WTC11 (cell line): ENCODE measurements around the gene C10orf105. TPM values are rescaled to one million over a fixed set of nuclear protein-coding genes. Genes with fewer than 3 reads are reported as not detected.

Source experiments
- ATAC-seq: fragments of 200-7000 bp; cut with Tn5 transposase; 2 replicates; pipeline ENCODE4 v1.10.0; 2021; ENCODE audit warnings: mild to moderate bottlenecking, moderate library complexity
- CTCF ChIA-PET: fragments of 300-600 bp; sonication (Branson Sonifier 250); formaldehyde crosslinking; loops from one replicate; lab custom pipeline; 2021; ENCODE audit warnings: antibody characterized with exemption; lab: Charles Lee
- POLR2A ChIA-PET: fragments of 350-600 bp; sonication (Branson Sonifier 250); formaldehyde crosslinking; loops from one replicate; lab custom pipeline; 2021; ENCODE audit warnings: antibody characterized with exemption; lab: Charles Lee
- DNase-seq: peaks from one replicate; pipeline ENCODE4 v3.0.0; 2021; ENCODE audit warnings: low spot score
- H3K27ac Mint-ChIP-seq: 2 replicates; pipeline ENCODE4 v1.8.0; 2021; ENCODE audit warnings: mixed read lengths
- H3K27me3 Mint-ChIP-seq: 2 replicates; pipeline ENCODE4 v1.8.0; 2021; ENCODE audit warnings: low read depth, mild to moderate bottlenecking, moderate library complexity, mixed read lengths
- H3K36me3 Mint-ChIP-seq: 2 replicates; pipeline ENCODE4 v1.8.0; 2021; ENCODE audit warnings: mixed read lengths
- H3K4me1 Mint-ChIP-seq: 2 replicates; pipeline ENCODE4 v1.8.0; 2022; ENCODE audit warnings: mixed read lengths
- H3K4me3 Mint-ChIP-seq: 2 replicates; pipeline ENCODE4 v1.8.0; 2021; ENCODE audit warnings: mild to moderate bottlenecking, moderate library complexity, mixed read lengths
- H3K9me3 Mint-ChIP-seq: 2 replicates; pipeline ENCODE4 v1.8.0; 2021; ENCODE audit warnings: mixed read lengths
- CREB1 ChIP-seq: sonication (generic); formaldehyde crosslinking; IDR thresholded peaks from 2 replicates; pipeline ENCODE4 v1.8.0; 2023; ENCODE audit warnings: mild to moderate bottlenecking, missing genetic modification reagents
- CREM ChIP-seq: sonication (generic); formaldehyde crosslinking; IDR thresholded peaks from 2 replicates; pipeline ENCODE4 v1.8.1; 2022; ENCODE audit warnings: mild to moderate bottlenecking, missing genetic modification reagents, moderate library complexity
- FOXK1 ChIP-seq: sonication (generic); formaldehyde crosslinking; IDR thresholded peaks from 2 replicates; pipeline ENCODE4 v1.8.0; 2022; ENCODE audit warnings: mild to moderate bottlenecking, moderate library complexity, missing genetic modification reagents
- FOXP1 ChIP-seq: sonication (generic); formaldehyde crosslinking; IDR thresholded peaks from 2 replicates; pipeline ENCODE4 v1.8.0; 2022; ENCODE audit warnings: missing genetic modification reagents, mild to moderate bottlenecking, moderate library complexity, borderline replicate concordance
- HMGA2 ChIP-seq: fragments of 250-450 bp; sonication (Bioruptor Pico); IDR thresholded peaks from 2 replicates; pipeline ENCODE4 v1.4.0; 2021; ENCODE audit warnings: mild to moderate bottlenecking, moderate library complexity
- MYBL2 ChIP-seq: sonication (generic); formaldehyde crosslinking; IDR thresholded peaks from 2 replicates; pipeline ENCODE4 v1.8.1; 2023; ENCODE audit warnings: mild to moderate bottlenecking, moderate library complexity, missing genetic modification reagents
- NFATC4 ChIP-seq: fragments of 250-450 bp; sonication (Bioruptor Pico); IDR thresholded peaks from 2 replicates; pipeline ENCODE4 v1.9.0; 2021; ENCODE audit warnings: mild to moderate bottlenecking
- NR2C2 ChIP-seq: sonication (generic); formaldehyde crosslinking; IDR thresholded peaks from 2 replicates; pipeline ENCODE4 v1.8.0; 2022; ENCODE audit warnings: mild to moderate bottlenecking, missing genetic modification reagents
- OVOL2 ChIP-seq: fragments of 250-450 bp; sonication (Bioruptor Pico); IDR thresholded peaks from 2 replicates; pipeline ENCODE4 v1.9.0; 2021; ENCODE audit warnings: mild to moderate bottlenecking, borderline replicate concordance
- PRRX2 ChIP-seq: fragments of 250-450 bp; sonication (Bioruptor Pico); IDR thresholded peaks from 2 replicates; pipeline ENCODE4 v1.8.0; 2021; ENCODE audit warnings: mild to moderate bottlenecking
- RELA ChIP-seq: sonication (generic); formaldehyde crosslinking; IDR thresholded peaks from 2 replicates; pipeline ENCODE4 v1.8.1; 2022; ENCODE audit warnings: missing genetic modification reagents, mild to moderate bottlenecking, borderline replicate concordance
- SOX15 ChIP-seq: fragments of 250-450 bp; sonication (Bioruptor Pico); IDR thresholded peaks from 2 replicates; pipeline ENCODE4 v1.9.0; 2021; ENCODE audit warnings: mild to moderate bottlenecking
- TCF7 ChIP-seq: sonication (generic); formaldehyde crosslinking; IDR thresholded peaks from 2 replicates; pipeline ENCODE4 v1.8.0; 2022; ENCODE audit warnings: mild to moderate bottlenecking, low read depth, missing genetic modification reagents, moderate library complexity
- TEAD4 ChIP-seq: sonication (generic); formaldehyde crosslinking; IDR thresholded peaks from 2 replicates; pipeline ENCODE4 v1.8.0; 2022; ENCODE audit warnings: mild to moderate bottlenecking, missing genetic modification reagents
- ZNF219 ChIP-seq: sonication (generic); formaldehyde crosslinking; IDR thresholded peaks from 2 replicates; pipeline ENCODE4 v1.8.0; 2023; ENCODE audit warnings: missing genetic modification reagents, mild to moderate bottlenecking, borderline replicate concordance
- ZNF671 ChIP-seq: fragments of 250-450 bp; sonication (Bioruptor Pico); IDR thresholded peaks from 2 replicates; pipeline ENCODE4 v1.8.0; 2021; ENCODE audit warnings: mild to moderate bottlenecking
- total RNA-seq: library from RNA; stranded (reverse); gene quantifications from 3 replicates; pipeline ENCODE4 v1.2.3, GENCODE V29; 2021
- TF ChIP-seq, protein P1 (sequence below): sonication (generic); formaldehyde crosslinking; IDR thresholded peaks from 2 replicates; pipeline ENCODE4 v1.8.1; 2022; ENCODE audit warnings: low read depth, missing genetic modification reagents, borderline replicate concordance
- TF ChIP-seq, protein P2 (sequence below): fragments of 250-450 bp; sonication (Bioruptor Pico); IDR thresholded peaks from 2 replicates; pipeline ENCODE4 v1.9.0; 2021; ENCODE audit warnings: mild to moderate bottlenecking
- TF ChIP-seq, protein P3 (sequence below): sonication (generic); formaldehyde crosslinking; IDR thresholded peaks from 2 replicates; pipeline ENCODE4 v1.8.1; 2022; ENCODE audit warnings: missing genetic modification reagents, borderline replicate concordance
- TF ChIP-seq, protein P4 (sequence below): sonication (generic); formaldehyde crosslinking; IDR thresholded peaks from 2 replicates; pipeline ENCODE4 v1.8.1; 2022; ENCODE audit warnings: mild to moderate bottlenecking, missing genetic modification reagents, moderate library complexity, borderline replicate concordance
- TF ChIP-seq, protein P5 (sequence below): sonication (generic); formaldehyde crosslinking; IDR thresholded peaks from 2 replicates; pipeline ENCODE4 v1.8.1; 2022; ENCODE audit warnings: mild to moderate bottlenecking, moderate library complexity, missing genetic modification reagents
- TF ChIP-seq, protein P6 (sequence below): fragments of 250-450 bp; sonication (Bioruptor Pico); conservative IDR thresholded peaks from 2 replicates; pipeline ENCODE4 v1.9.0; 2021; ENCODE audit warnings: mild to moderate bottlenecking

Gene C10orf105
- total RNA-seq, 1 experiment from 2014 or later, result 0.48 TPM

DNA sequence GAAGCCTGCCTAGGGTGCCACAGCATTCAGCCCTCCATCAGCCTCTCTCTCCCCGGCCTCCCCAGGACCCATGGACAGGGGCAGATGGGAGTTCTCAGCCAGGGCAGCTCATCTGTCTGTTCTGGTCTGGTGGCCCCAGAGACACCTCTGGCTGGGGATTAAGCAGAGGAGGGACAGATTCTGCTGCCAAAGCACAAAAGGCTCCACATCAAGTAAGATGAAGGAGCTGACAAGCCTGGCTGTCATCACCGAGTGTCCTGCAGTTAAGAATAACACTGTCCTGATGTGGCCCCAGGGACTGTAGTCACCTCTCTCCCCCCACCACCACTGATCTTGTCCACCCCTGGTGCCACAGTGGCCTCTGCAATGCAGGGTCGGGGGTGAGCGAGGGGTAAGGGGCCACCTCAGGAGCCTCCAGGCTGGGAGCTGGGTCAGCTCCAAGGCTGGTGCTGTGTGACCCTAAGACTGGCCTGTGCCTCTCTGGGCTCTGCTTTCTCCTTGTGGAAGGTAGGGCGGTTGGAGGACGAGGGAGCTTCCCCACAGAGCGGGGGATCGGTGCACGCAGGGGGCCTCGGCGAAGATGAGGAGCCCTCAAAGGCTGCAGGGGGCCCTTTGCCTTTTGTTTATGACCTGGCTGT, 18.7 kb downstream of the C10orf105 start (continued):
- TF ChIP-seq, protein P1, sequence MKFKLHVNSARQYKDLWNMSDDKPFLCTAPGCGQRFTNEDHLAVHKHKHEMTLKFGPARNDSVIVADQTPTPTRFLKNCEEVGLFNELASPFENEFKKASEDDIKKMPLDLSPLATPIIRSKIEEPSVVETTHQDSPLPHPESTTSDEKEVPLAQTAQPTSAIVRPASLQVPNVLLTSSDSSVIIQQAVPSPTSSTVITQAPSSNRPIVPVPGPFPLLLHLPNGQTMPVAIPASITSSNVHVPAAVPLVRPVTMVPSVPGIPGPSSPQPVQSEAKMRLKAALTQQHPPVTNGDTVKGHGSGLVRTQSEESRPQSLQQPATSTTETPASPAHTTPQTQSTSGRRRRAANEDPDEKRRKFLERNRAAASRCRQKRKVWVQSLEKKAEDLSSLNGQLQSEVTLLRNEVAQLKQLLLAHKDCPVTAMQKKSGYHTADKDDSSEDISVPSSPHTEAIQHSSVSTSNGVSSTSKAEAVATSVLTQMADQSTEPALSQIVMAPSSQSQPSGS, result no peak

DNA sequence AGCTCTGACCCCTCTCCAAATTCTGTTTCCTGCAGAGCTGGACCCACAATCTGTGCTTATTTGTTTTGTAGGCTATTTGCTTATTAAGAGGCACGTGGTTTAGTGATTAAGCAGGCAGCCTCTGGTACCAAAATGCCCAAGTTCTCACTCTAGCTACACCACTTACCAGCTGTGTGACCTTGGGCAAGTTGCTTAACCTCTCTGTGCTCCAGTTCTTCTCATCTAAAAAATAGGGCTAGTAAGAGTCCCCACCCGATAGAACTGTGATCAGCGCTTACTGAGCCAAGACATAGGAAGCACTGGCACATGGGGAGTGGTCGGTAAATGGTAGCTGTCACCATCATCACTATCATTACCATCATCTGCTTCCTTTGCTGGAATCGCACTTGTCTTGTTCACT, 20.8 kb downstream of the C10orf105 start:
- ChIA-PET POLR2A (no interaction called here), CTCF (interaction anchor here (0.7 to 8.3 kb wide), 14 partner anchors 8 to 1606 kb away, joined by 3 to 158 read pairs (median 6); partner anchors contain the start of genes CDH23 and SLC29A3)
- no peak for DNase-seq
- H3K9me3 Mint-ChIP-seq, result no peaks in the 10 kb centered on the region
- no peaks in the 10 kb centered on the region for H3K36me3 Mint-ChIP-seq
- no peak for ATAC-seq
- H3K27me3 Mint-ChIP-seq, result no peaks in the 10 kb centered on the region; the same call in 1 of the 2 replicates
- H3K27ac Mint-ChIP-seq, result no peak overlapping the region
- no peak overlapping the region for H3K4me3 Mint-ChIP-seq
- TF ChIP-seq MYBL2 (CRISPR knock-in tag), result no peak
- TF ChIP-seq FOXP1 (CRISPR knock-in tag), result no peak
- TF ChIP-seq, protein P2, sequence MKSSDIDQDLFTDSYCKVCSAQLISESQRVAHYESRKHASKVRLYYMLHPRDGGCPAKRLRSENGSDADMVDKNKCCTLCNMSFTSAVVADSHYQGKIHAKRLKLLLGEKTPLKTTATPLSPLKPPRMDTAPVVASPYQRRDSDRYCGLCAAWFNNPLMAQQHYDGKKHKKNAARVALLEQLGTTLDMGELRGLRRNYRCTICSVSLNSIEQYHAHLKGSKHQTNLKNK (CRISPR knock-in tag), result no peak
- TF ChIP-seq RELA (CRISPR knock-in tag), result no peak
- TF ChIP-seq NFATC4 (CRISPR knock-in tag), result no peak
- no peak for TF ChIP-seq CREM
- TF ChIP-seq TCF7 (CRISPR knock-in tag), result no peak
- no peak for TF ChIP-seq ZNF671 (CRISPR knock-in tag)
- TF ChIP-seq SOX15 (CRISPR knock-in tag), result no peak
- TF ChIP-seq, protein P3, sequence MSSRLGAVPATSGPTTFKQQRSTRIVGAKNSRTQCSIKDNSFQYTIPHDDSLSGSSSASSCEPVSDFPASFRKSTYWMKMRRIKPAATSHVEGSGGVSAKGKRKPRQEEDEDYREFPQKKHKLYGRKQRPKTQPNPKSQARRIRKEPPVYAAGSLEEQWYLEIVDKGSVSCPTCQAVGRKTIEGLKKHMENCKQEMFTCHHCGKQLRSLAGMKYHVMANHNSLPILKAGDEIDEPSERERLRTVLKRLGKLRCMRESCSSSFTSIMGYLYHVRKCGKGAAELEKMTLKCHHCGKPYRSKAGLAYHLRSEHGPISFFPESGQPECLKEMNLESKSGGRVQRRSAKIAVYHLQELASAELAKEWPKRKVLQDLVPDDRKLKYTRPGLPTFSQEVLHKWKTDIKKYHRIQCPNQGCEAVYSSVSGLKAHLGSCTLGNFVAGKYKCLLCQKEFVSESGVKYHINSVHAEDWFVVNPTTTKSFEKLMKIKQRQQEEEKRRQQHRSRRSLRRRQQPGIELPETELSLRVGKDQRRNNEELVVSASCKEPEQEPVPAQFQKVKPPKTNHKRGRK, result no peak
- TF ChIP-seq, protein P4, sequence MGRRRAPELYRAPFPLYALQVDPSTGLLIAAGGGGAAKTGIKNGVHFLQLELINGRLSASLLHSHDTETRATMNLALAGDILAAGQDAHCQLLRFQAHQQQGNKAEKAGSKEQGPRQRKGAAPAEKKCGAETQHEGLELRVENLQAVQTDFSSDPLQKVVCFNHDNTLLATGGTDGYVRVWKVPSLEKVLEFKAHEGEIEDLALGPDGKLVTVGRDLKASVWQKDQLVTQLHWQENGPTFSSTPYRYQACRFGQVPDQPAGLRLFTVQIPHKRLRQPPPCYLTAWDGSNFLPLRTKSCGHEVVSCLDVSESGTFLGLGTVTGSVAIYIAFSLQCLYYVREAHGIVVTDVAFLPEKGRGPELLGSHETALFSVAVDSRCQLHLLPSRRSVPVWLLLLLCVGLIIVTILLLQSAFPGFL (CRISPR knock-in tag), result no peak
- no peak for TF ChIP-seq FOXK1 (CRISPR knock-in tag)
- no peak for TF ChIP-seq CREB1 (CRISPR knock-in tag)
- no peaks in the 10 kb centered on the region for H3K4me1 Mint-ChIP-seq

DNA sequence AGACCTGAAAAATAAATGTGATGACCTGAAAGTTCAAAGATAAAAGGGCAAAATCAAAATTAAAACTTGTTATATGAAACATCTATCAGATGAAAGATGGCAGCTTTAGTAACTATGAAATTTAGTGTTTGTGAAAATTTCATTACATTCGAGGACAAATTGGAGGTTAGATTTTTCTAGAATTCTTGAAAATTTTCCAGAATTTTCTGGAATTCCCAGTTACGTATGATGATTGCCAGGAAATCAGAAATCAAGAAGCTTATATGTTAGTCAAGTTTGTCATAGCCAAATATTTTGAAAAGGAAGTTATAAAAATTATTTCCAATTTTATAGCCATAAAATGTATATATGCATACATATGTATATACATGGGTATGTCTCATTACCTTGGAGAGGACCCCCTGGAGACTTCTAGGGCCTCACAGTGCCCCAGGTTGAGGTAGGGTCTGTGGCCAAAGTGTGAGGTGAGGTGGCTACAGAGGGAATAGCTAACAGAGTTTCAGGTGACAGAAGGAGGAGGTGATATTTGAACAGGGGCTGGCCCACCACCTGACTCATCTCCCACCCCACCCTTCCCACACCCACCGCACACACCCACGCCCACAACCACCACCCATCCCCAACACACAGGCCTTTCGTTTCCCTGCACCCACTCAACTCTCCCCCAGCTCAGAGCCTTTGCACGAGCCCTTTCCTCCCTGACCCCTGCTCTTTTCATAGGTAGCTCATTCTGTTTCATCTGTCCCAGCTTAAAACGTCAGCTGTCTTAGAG, 21.5 kb downstream of the C10orf105 start:
- H3K9me3 Mint-ChIP-seq, result no peaks in the 10 kb centered on the region
- ATAC-seq, result no peak
- no peak overlapping the region for H3K4me3 Mint-ChIP-seq
- no peak overlapping the region for H3K27ac Mint-ChIP-seq
- H3K27me3 Mint-ChIP-seq, result no peaks in the 10 kb centered on the region; the same call in 1 of the 2 replicates
- no peaks in the 10 kb centered on the region for H3K4me1 Mint-ChIP-seq
- CTCF ChIA-PET, result interaction anchor here (0.7 to 8.3 kb wide), 27 partner anchors 9 to 1605 kb away, joined by 3 to 158 read pairs (median 11); partner anchors contain the start of genes C10orf105, CDH23 and SLC29A3
- DNase-seq, result no peak
- POLR2A ChIA-PET, result interaction anchor here (0.5 kb wide), 1 partner anchor 35 kb away, joined by 3 read pairs; no protein-coding TSS in a partner anchor
- no peaks in the 10 kb centered on the region for H3K36me3 Mint-ChIP-seq
- TF ChIP-seq, protein P5, sequence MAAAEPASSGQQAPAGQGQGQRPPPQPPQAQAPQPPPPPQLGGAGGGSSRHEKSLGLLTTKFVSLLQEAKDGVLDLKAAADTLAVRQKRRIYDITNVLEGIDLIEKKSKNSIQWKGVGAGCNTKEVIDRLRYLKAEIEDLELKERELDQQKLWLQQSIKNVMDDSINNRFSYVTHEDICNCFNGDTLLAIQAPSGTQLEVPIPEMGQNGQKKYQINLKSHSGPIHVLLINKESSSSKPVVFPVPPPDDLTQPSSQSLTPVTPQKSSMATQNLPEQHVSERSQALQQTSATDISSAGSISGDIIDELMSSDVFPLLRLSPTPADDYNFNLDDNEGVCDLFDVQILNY (CRISPR knock-in tag), result no peak
- TF ChIP-seq TEAD4 (CRISPR knock-in tag) (no peak), ZNF219 (CRISPR knock-in tag) (no peak), OVOL2 (no peak), PRRX2 (CRISPR knock-in tag) (no peak), HMGA2 (CRISPR knock-in tag) (no peak), NR2C2 (CRISPR knock-in tag) (no peak), SOX15 (CRISPR knock-in tag) (no peak)
- TF ChIP-seq, protein P6, sequence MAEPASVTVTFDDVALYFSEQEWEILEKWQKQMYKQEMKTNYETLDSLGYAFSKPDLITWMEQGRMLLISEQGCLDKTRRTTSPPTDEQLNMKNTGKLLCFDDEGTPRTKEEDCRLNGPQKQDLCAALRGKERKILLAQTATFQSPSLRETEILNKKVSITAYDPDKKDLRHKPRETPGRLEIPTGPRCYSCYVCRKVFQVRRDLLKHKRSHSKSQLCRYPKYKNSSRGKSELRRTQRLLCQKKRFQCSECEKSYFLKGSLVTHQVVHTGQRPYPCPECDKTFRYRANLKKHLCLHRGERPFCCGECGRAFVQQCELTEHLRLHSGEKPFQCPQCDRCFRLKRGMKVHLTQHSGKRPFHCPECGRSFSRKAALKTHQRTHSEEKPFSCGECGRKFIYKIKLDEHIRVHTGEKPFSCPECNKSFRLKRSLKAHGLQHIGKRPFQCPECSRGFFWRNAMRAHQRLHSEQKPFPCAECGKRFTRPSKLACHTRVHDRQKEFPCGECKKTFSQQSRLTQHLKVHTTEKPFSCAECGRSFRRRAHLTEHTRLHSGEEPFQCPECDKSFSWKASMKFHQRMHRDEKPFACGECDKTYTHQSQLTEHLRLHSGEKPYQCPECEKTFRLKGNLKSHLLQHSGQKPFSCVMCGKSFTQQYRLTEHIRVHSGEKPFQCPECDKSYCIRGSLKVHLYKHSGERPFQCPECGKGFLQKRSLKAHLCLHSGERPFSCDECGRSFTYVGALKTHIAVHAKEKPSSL (CRISPR knock-in tag), result no peak
